ENCODE results near the gene C11orf97. TPM values are rescaled to one million over a fixed set of nuclear protein-coding genes. Genes with fewer than 3 reads are reported as not detected.
A peak's percentile ranks its signal among the peaks of the same experiment; 100 is the strongest.

The C11orf97 gene, protein sequence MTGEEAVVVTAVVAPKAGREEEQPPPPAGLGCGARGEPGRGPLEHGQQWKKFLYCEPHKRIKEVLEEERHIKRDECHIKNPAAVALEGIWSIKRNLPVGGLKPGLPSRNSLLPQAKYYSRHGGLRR
- total RNA-seq (2021; fragmentation: NEBNext Ultra II Directional; extraction: Animal tissue kit (Norgen Biotek cat#: 25700)), result not detected in 2 replicates
- not detected in 2 replicates for polyA plus RNA-seq (2011; rRNA removed)
- not detected for polyA plus RNA-seq (2011; cell fraction: cytosol; rRNA removed)
- polyA plus RNA-seq (2011; cell fraction: nucleus; rRNA removed), result not detected
- not detected in 4 replicates for polyA plus RNA-seq (2012, experiment 1 of 2)
- not detected for polyA plus RNA-seq (2012, experiment 2 of 2)
- polyA plus RNA-seq (2013, experiment 1 of 2), result not detected
- not detected for polyA plus RNA-seq (2013, experiment 2 of 2)
- not detected in 2 replicates for polyA minus RNA-seq (2011; rRNA and poly(A)+ RNA removed)
- polyA minus RNA-seq (2011; cell fraction: cytosol; rRNA and poly(A)+ RNA removed), result not detected
- not detected for polyA minus RNA-seq (2011; cell fraction: nucleus; rRNA and poly(A)+ RNA removed)
- long read RNA-seq, experiment 1, result 0 reads
- long read RNA-seq, experiment 2, result 0 reads

GRCh38 chr11:94511932-94512781 lies at the start of gene C11orf97:
C11orf97 (plus strand) TSS chr11:94512461; CDS start chr11:94512529, 68 bp downstream.
- Histone ChIP-seq H3K56ac (replicated peaks; ENCODE audit: insufficient read length, low read depth, low read length) (no peak within 1 kb of the TSS), H3K4ac (replicated peaks; ENCODE audit: insufficient read length, low read depth, low read length) (peak within 1 kb of the TSS; percentile 3), H3K23ac (ENCODE audit: insufficient read length) (no peak within 1 kb of the TSS), H3K36me3 (ENCODE audit: control insufficient read depth in 2 of 4, insufficient read depth in 4 of 4, low read length in 3 of 4) (no peaks in the 10 kb centered on the region), H4K8ac (ENCODE audit: extremely low read depth, insufficient read depth, low read length) (no peak within 1 kb of the TSS), H3K23me2 (ENCODE audit: low read depth, low read length) (peaks cover 9% of the 10 kb centered on the region), H3K27me3 (replicated peaks in 1 of 4; ENCODE audit: control insufficient read depth in 3 of 4, extremely low read depth in 1 of 4, insufficient read depth in 3 of 4, low read length in 3 of 4) (peaks cover 0 to 14% (median 13%) of the 10 kb centered on the region in 4 experiments; a peak in 5 of 7 replicates), H2BK20ac (ENCODE audit: low read length) (no peak within 1 kb of the TSS), H3K4me1 (replicated peaks in 1 of 4; ENCODE audit: control insufficient read depth in 3 of 4, insufficient read depth in 4 of 4, low read length in 3 of 4) (peaks cover 0 to 4% (median 0%) of the 10 kb centered on the region in 4 experiments; a peak in 2 of 7 replicates), H3K27ac (ENCODE audit: low read depth, low read length) (no peak within 1 kb of the TSS), H3K79me2 (ENCODE audit: control insufficient read depth in 1 of 2, insufficient read depth in 2 of 2, low read length in 2 of 2) (no peaks in the 10 kb centered on the region), H2BK12ac (ENCODE audit: low read depth, low read length) (no peak within 1 kb of the TSS; the same call in 1 of the 2 replicates), H2AFZ (ENCODE audit: low read length) (peak within 1 kb of the TSS; percentile 72), H3K18ac (ENCODE audit: extremely low read depth, low read length) (no peak within 1 kb of the TSS), H3K9me3 (ENCODE audit: insufficient read depth in 2 of 2, low read depth in 1 of 2, low read length in 1 of 2) (no peaks in the 10 kb centered on the region), H4K91ac (replicated peaks; ENCODE audit: insufficient read length, low read length) (no peak within 1 kb of the TSS), H3K79me1 (ENCODE audit: low read depth, low read length) (no peaks in the 10 kb centered on the region; the same call in 1 of the 2 replicates), H2BK15ac (ENCODE audit: low read length) (no peak within 1 kb of the TSS), H2AK5ac (ENCODE audit: low read depth, low read length) (no peak within 1 kb of the TSS), H3K4me2 (ENCODE audit: insufficient read depth in 1 of 2, low read depth in 2 of 2, low read length in 2 of 2) (peak within 1 kb of the TSS; percentile 73 to 92), H4K5ac (ENCODE audit: insufficient read length, low read depth, low read length) (no peak within 1 kb of the TSS), H3K9ac (replicated peaks in 1 of 4; ENCODE audit: extremely low read depth in 1 of 4, low read depth in 3 of 4, low read length in 3 of 4) (peak within 1 kb of the TSS in 1 of 4 experiments; percentile 3; a peak in 1 of 7 replicates), H3K14ac (ENCODE audit: insufficient read length) (no peak within 1 kb of the TSS), H4K20me1 (replicated peaks in 1 of 2; ENCODE audit: control insufficient read depth in 1 of 2, insufficient read depth in 2 of 2, low read length in 2 of 2) (peaks cover 0 to 2% of the 10 kb centered on the region in 2 experiments), H2BK120ac (replicated peaks; ENCODE audit: low read depth, low read length) (no peak within 1 kb of the TSS), H3K4me3 (ENCODE audit: extremely low read depth in 1 of 4, insufficient read depth in 2 of 4, low read depth in 3 of 4, low read length in 4 of 4) (peak within 1 kb of the TSS; percentile 40 to 60 (median 53)), H2BK5ac (ENCODE audit: low read depth, low read length) (no peak within 1 kb of the TSS)
- CTCF ChIA-PET (ENCODE audit: partially characterized antibody), result interaction anchor here (0.6 to 2.8 kb wide), 7 partner anchors 9 to 617 kb away, joined by 3 to 16 read pairs (median 4); no protein-coding TSS in a partner anchor
- peak; percentile 25 to 88 for DNase-seq (ENCODE audit: low read depth in 1 of 2, low spot score in 2 of 2)
- POLR2A ChIA-PET (ENCODE audit: partially characterized antibody), result interaction anchor here (0.9 to 1.7 kb wide), 2 partner anchors 20 to 38 kb away, joined by 3 read pairs; no protein-coding TSS in a partner anchor
- no peak for FAIRE-seq
- WGBS, 2 experiments (ENCODE audit: extremely low coverage in 1 of 2, insufficient coverage in 1 of 2, insufficient read length in 1 of 2, insufficient replicate concordance in 2 of 2, low coverage in 1 of 2, low lambda C conversion rate in 2 of 2, missing lambda C conversion rate in 1 of 2), result 22% methylated on average over 38 of the region's 53 CpGs; no CpG with 5 or more reads in 1 of the 2 experiments
- TF ChIP-seq TCF12 (IDR thresholded peaks at IDR 0.05; ENCODE audit: low read depth, low read length) (no peak), MAX (IDR thresholded peaks at IDR 0.05) (peak; percentile 48; the same call in 1 of the 2 replicates), MAFK (IDR thresholded peaks at IDR 0.05; ENCODE audit: low read depth, low read length) (no peak), NANOG (IDR thresholded peaks at IDR 0.05; ENCODE audit: insufficient read depth, low read depth, low read length, poor library complexity, severe bottlenecking) (no peak), CREB1 (IDR thresholded peaks at IDR 0.05) (no peak), SP4 (IDR thresholded peaks at IDR 0.05; ENCODE audit: low read length) (no peak), RBBP5 (IDR thresholded peaks at IDR 0.05; ENCODE audit: borderline replicate concordance, low read depth, low read length) (no peak), RXRA (IDR thresholded peaks at IDR 0.05; ENCODE audit: insufficient read depth, low read depth, low read length) (no peak)

Measured in H1 (cell line).